ENCODE data around the gene NUAK2. TPM values are rescaled to one million over a fixed set of nuclear protein-coding genes. Genes with fewer than 3 reads are reported as not detected.

The NUAK2 gene
- total RNA-seq, 4 donors from 2014 or later = 15.8 to 32.0 (median 21.4) TPM

GRCh38 chr1:205310976-205311704 lies 10.4 kb downstream of the NUAK2 start:
- H3K4me3 ChIP-seq = no peak overlapping the region
- no peaks in the 10 kb centered on the region for H3K9me3 ChIP-seq
- intact Hi-C loops (cut with DNase I) = no loop called here
- H3K27me3 ChIP-seq = no peaks in the 10 kb centered on the region
- peak overlapping the region; percentile 30 to 73 (median 65) for H3K27ac ChIP-seq
- 75 to 80% methylated on average over 8 of the region's 8 CpGs for WGBS, 2 donors
- H3K36me3 ChIP-seq = peaks cover 16 to 63% (median 34%) of the 10 kb centered on the region in 3 donors
- no peak for DNase-seq
- TF ChIP-seq POLR2A (IDR thresholded peaks at IDR 0.05) = no peak
- no peak for TF ChIP-seq CTCF (IDR thresholded peaks at IDR 0.05)
- peaks cover 15 to 77% (median 27%) of the 10 kb centered on the region in 3 donors for H3K4me1 ChIP-seq

- H3K27ac ChIP-seq = peak overlapping the region in 3 of 4 donors; percentile 61 to 73 (median 69)
- intact Hi-C loops (cut with DNase I) = no loop called here
- no CpG with 5 or more reads among the region's 1 CpG for WGBS, 2 donors
- peaks cover 22 to 77% (median 44%) of the 10 kb centered on the region in 3 donors for H3K36me3 ChIP-seq
- no peaks in the 10 kb centered on the region for H3K9me3 ChIP-seq
- DNase-seq = no peak
- peaks cover 15 to 63% (median 19%) of the 10 kb centered on the region in 3 donors for H3K4me1 ChIP-seq
- H3K27me3 ChIP-seq = no peaks in the 10 kb centered on the region
- TF ChIP-seq CTCF (IDR thresholded peaks at IDR 0.05) (no peak), POLR2A (IDR thresholded peaks at IDR 0.05) (no peak)
- H3K4me3 ChIP-seq = no peak overlapping the region
Measured at GRCh38 chr1:205309741-205310140, 11.8 kb downstream of the NUAK2 start.

- Histone ChIP-seq H3K4me3 (no peak overlapping the region), H3K27me3 (no peaks in the 10 kb centered on the region), H3K4me1 (peaks cover 0 to 39% (median 6%) of the 10 kb centered on the region in 3 donors), H3K9me3 (no peaks in the 10 kb centered on the region), H3K27ac (no peak overlapping the region), H3K36me3 (peaks cover 43 to 100% (median 58%) of the 10 kb centered on the region in 3 donors)
- DNase-seq = no peak
- 90 to 100% methylated on average over 1 to 5 of the region's 7 CpGs for WGBS, 2 donors
- intact Hi-C loops (cut with DNase I) = no loop called here
- no peak for TF ChIP-seq POLR2A (IDR thresholded peaks at IDR 0.05)
- TF ChIP-seq CTCF (IDR thresholded peaks at IDR 0.05) = no peak
Measured at GRCh38 chr1:205306929-205307566, 14.5 kb downstream of the NUAK2 start.

GRCh38 chr1:205304695-205305070 lies 16.9 kb downstream of the NUAK2 start:
- intact Hi-C loops (cut with DNase I) = no loop called here
- no peaks in the 10 kb centered on the region for H3K9me3 ChIP-seq
- peaks cover 5 to 28% (median 11%) of the 10 kb centered on the region in 3 donors for H3K4me1 ChIP-seq
- H3K27me3 ChIP-seq = no peaks in the 10 kb centered on the region
- no peak overlapping the region for H3K27ac ChIP-seq
- 75 to 88% methylated on average over 1 of the region's 1 CpG for WGBS, 2 donors
- no peak for TF ChIP-seq POLR2A (IDR thresholded peaks at IDR 0.05)
- no peak for TF ChIP-seq CTCF (IDR thresholded peaks at IDR 0.05)
- peaks cover 43 to 85% (median 46%) of the 10 kb centered on the region in 3 donors for H3K36me3 ChIP-seq
- DNase-seq = no peak
- H3K4me3 ChIP-seq = no peak overlapping the region

GRCh38 chr1:205304046-205304694 lies 17.4 kb downstream of the NUAK2 start:
- 93 to 98% methylated on average over 7 to 10 of the region's 19 CpGs for WGBS, 2 donors
- TF ChIP-seq POLR2A (IDR thresholded peaks at IDR 0.05) (no peak), CTCF (IDR thresholded peaks at IDR 0.05) (no peak)
- H3K27ac ChIP-seq = no peak overlapping the region
- H3K4me3 ChIP-seq = no peak overlapping the region
- intact Hi-C loops (cut with DNase I) = no loop called here
- H3K27me3 ChIP-seq = no peaks in the 10 kb centered on the region
- no peaks in the 10 kb centered on the region for H3K9me3 ChIP-seq
- DNase-seq = no peak
- peaks cover 5 to 23% (median 11%) of the 10 kb centered on the region in 3 donors for H3K4me1 ChIP-seq
- H3K36me3 ChIP-seq = peaks cover 42 to 80% (median 43%) of the 10 kb centered on the region in 3 donors
